Ureter (tissue), 1 donor: ENCODE measurements around the gene MASP2. TPM values are rescaled to one million over a fixed set of nuclear protein-coding genes. Genes with fewer than 3 reads are reported as not detected.
"Not testable (repeated sequence)": the region's sequence is repeated elsewhere in the genome, so short reads cannot be mapped to it uniquely, and the experiment has no call there.

ENCODE experiments used
- DNase-seq: peaks from one replicate; pipeline ENCODE4 v3.0.0-alpha.2; 2020; ENCODE audit warnings: low spot score
- total RNA-seq: library from RNA; stranded (reverse); gene quantifications from one replicate; pipeline ENCODE4 v1.2.4, GENCODE V29; 2023
- donor health status: DM: yes; HTN: yes; CAD: no.

The MASP2 gene
- total RNA-seq, 1 donor from 2014 or later = not detected

DNA sequence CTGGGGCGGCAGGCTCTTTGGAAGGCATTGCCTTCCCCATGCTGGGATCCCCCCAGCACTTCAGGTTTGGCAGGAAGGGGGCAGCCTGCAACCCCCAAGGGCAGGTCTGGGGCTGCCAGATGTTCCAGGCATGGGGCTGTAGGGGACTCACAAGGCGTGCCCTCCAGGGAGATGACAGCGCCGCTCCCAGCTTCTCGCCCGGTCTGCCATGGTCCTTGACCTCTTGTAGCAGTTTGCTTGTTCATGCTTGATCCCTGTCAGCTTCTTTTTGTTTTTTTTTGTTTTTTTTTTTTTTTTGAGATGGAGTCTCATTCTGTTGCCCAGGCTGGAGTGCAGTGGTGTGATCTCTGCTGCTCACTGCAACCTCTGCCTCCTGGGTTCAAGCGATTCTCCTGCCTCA is 56.2 kb downstream of the MASP2 start:
- DNase-seq = no peak

DNA sequence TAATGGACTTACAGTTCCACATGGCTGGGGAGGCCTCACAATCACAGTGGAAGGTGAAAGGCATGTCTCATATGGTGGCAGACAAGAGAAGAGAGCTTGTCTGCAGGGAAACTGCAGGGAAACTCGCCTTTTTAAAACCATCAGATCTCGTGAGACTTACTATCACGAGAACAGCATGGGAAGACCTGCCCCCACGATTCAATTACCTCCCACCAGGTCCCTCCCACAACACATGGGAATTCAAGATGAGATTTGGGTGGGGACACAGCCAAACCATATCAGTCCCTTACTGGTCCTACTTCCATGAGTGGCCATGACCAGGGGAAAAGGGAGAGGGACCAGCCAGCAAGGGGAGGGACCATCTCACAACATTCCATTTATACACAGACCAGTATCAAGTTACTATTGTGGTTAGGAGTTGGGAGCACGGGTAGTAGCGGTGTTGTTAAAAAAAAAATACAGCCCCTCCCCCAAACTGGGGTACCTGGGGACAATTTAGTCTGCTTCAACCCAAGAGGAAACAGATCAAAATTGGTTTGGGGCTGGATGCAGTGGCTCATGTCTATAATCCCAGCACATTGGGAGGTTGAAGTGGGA is 57.0 kb downstream of the MASP2 start:
- DNase-seq = not testable (repeated sequence)

DNA sequence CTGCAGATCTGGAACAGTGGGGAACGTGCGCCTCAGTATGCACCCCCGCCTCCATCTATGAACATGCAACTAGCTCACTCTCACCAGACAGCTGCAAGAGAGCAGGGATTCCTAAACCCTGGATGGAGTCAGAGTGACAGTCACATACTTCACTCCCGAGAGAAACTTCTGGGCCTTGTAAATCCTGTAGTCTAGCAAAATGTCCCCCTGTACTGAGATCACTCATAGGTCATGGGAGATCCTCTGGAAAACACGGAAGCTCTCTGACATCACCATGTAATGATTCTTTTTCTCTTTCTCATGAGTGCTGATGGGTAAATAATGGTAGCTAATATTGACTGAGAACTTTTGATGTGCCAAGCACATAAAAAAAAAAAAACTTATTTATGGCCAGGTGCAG is 57.9 kb downstream of the MASP2 start:
- DNase-seq = no peak

DNA sequence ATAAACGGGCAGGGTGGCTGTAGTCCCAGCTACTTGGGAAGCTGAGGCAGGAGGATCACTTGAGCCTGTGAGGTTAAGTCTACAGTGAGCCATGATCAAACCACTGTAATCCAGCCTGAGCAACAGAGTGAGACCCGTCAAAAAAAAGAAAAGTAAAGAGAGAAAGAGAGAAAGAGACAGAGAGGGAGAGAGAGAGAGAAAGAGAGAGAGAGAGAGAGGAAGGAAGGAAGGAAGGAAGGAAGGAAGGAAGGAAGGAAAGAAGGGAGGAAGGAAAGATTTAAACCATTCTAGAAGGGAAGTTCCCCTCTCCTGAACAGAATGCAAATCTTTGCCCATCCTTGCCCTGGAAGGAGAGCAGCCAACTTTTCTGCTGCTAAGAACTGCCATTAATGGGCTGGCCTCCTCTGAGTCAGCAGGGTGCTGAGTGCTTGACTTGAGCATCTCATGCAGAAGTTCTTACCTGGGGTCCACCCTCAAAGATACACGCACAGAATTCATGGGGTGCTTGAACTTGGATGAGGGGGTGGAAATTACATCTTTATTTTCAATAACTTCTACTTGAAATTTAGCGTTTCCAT is 59.1 kb downstream of the MASP2 start:
- DNase-seq = no peak

DNA sequence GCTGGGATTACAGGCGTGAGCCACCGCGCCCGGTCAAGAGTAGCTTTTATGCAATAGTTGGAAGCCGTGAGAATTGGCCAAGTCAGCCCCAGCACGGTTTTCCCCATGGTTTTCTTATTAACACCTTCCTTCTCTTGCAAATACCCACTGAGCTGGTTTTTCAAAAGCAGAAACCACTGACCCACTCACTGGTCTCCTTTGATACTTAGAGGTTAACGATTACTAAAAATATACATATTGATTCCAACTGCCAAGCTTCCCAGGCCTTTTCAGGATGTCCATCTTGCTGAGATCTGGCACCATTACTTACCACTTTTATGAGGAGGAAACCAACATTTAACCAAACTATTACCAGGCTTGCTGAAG is 60.5 kb downstream of the MASP2 start:
- DNase-seq = no peak

DNA sequence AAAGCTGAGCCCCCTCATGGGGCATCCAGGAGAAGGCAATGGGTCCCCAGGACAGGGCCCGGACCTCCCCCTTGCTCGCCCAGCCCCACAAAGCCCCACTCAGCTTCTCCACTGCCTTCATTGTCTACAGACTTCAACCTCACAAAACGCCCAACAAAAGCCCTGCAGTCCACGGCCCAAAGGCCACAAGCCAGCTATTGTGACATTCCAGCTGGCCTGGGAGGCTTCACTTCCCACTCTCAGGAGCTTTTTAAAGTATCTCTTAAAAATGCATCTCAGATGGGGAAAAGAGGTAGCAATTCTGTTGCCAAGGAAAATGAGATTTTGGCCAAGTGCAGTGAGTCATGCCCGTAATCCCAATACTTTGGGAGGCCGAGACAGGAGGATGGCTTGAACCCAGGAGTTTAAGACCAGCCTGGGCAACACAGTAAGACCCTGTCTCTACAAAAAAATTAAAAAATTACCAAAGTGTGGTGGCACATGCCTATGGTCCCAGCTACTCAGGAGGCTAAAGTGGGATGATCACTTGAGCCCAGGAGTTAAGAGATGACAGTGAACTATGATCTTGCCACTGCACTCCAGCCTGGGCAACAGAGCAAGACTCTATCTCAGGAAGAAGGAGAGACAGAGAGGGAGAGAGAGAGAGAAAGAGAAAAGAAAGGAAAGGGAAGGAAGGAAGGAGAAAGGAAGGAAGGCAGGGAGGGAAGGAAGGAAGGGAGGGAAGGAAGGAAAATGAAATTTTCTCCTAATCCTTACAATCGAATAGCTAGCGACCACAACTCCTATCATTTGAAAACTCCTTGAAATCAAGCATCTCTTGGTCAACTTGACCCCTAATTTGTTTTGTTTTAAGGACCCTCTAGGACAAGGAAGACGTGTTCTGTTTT is 66.0 kb downstream of the MASP2 start:
- no peak for DNase-seq

DNA sequence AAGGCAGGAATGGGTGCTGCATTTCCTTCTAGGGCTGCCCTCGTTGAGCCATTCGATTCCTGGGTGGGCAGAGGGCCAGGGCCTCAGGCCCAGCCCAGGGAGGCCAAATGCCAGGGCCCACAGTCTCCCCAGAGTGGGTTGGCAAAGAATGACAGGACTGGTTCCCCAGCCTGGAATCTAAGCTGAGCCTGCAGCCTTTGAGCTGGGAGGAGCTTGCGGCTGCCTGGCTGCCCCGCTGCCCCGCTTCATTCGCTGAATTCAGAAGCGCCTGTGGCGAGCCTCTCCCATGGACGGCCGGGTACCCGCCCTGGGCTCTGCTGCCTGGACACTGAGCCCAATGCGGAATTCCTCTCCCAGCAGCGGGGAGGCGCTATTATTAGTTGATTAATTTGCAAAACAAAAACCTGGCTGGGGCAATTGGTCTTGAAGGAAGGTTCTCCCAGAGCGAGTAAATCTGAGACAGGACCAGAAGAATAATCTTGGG is 66.9 kb downstream of the MASP2 start:
- peak; percentile 72 for DNase-seq

DNA sequence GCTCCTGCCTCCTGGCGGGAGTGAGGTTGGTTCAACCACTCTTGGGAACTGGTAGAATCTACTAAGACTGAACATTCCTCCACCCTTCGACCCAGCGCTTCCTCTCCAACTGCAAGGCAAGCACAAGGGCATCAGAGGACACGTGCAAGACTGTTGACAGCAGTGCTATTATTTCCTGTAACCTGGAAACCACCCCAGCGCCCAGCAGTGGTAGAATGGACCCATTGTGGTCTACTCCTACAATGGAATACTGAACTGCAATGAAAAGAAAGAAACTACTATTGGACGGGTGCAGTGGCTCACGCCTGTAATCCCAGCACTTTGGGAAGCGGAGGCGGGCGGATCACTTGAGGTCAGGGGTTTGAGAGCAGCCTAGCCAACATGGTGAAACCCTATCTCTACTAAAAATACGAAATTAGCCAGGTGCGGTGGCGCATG is 67.5 kb downstream of the MASP2 start:
- DNase-seq = no peak

DNA sequence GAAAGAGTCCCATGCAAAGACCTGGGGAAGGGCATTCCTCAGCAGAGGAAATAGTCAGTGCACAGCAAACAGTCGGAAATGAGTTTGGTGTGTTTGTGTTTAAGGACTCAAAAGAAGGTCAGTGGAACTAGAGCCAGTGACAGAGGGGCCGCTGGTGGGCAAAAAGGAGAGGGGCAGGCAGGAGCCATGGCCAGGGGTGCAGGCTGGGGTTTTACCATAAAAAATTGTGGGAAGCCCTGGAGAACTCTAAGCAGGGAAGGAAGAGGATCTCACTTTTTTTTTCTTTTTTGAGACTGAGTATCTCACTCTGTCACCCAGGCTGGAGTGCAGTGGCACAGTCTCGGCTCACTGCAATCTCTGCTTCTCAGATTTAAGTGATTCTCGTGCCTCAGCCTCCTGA is 68.3 kb downstream of the MASP2 start:
- no peak for DNase-seq

Other genes starting within 250 kb of the MASP2 start
- gene TARDBP, start 34.6 kb downstream of the MASP2 start, total RNA-seq = 180 TPM
- gene SRM, start 12.8 kb upstream of the MASP2 start, total RNA-seq = 72.6 TPM
- 71.5 TPM for gene EXOSC10, start 52.6 kb upstream of the MASP2 start, total RNA-seq
- 1.4 TPM for gene ANGPTL7, start 142.1 kb upstream of the MASP2 start, total RNA-seq
- gene MTOR, start 215.3 kb upstream of the MASP2 start, total RNA-seq = 59.2 TPM
- gene UBIAD1, start 226.0 kb upstream of the MASP2 start, total RNA-seq = 20.3 TPM